ENCODE data around the gene PAMR1. TPM values are rescaled to one million over a fixed set of nuclear protein-coding genes. Genes with fewer than 3 reads are reported as not detected.

Gene PAMR1
- total and polyA plus RNA-seq, 4 experiments from 2014 or later, result not detected

DNA sequence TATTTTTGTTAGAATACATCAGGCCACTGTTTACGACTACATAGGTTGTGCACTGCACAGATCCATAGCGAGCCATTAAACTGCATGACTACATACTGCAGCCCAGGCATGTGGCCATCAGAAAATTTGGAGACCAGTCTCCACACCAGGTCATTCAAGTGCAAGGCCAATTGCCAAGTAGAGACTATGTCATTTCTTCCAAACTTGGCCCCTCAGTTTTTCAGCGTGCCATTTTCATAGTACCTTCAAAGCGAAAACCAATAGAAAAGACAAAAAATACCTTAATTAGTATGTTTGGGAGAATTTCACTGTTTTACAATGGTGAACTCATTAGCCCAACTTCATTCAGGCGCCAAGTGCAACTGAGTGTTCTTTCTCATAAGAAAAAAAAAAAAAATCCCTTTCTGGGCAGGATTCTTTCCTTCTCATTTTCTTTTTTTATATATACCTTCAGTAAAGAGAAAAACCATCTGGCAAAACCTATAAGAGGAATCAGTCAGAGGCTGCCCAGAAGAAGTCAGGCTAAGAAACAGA is 30.4 kb downstream of the PAMR1 start:
- H3K27ac ChIP-seq (ENCODE audit: low read depth, low read length), result no peak overlapping the region
- DNase-seq, result no peak
- H3K4me1 Mint-ChIP-seq, result no peaks in the 10 kb centered on the region
- no peaks in the 10 kb centered on the region for H3K9me3 ChIP-seq (ENCODE audit: control insufficient read depth in 1 of 2, low read length in 2 of 2)
- no peak overlapping the region for H3K4me3 Mint-ChIP-seq
- H3K4me3 ChIP-seq (ENCODE audit: low read length in 2 of 2), result no peak overlapping the region
- no peaks in the 10 kb centered on the region for H3K36me3 ChIP-seq (ENCODE audit: insufficient read depth, low read length)
- POLR2A ChIA-PET (ENCODE audit: partially characterized antibody), result no interaction called here
- intact Hi-C loops (cut with micrococcal nuclease), result no loop called here
- CTCF ChIA-PET (ENCODE audit: partially characterized antibody), result no interaction called here
- no peaks in the 10 kb centered on the region for H3K36me3 Mint-ChIP-seq
- H3K9me3 Mint-ChIP-seq, result peaks cover 0 to 2% (median 0%) of the 10 kb centered on the region in 8 donors
- H3K27me3 ChIP-seq (ENCODE audit: insufficient read depth, low read length), result no peaks in the 10 kb centered on the region
- no peaks in the 10 kb centered on the region for H3K4me1 ChIP-seq (ENCODE audit: insufficient read depth, low read length)
- no peak overlapping the region for H3K27ac Mint-ChIP-seq
- peaks cover 10 to 11% of the 10 kb centered on the region in 2 donors for H3K27me3 Mint-ChIP-seq

DNA sequence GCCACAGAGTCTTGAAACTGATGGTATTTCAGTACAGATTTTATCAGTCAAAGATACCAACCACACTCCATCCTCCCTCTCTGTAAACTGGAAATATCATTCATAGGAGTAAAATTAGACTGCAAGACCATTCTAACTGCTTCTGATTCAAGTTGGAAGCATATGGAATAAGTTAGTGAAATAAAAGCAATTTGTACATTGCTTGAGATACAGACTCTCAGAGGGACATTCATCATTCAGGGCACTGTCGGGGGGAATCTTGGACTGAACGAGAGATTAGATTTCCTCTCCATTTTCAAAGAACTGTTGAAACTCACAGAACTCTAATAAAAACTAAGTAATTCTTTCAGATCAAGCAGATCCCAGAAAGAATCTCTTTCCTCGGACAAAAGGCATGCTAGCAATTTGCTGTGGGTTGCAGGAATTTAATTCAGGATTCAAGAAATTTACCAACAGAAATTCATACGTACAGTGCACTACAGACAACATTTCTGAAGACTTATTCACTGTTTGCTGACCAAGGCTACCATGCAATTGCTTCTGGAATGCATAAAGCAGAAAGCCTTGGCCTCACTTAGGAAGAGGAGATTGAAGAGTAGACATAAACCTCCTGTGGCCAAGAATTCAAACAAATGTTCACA is 34.1 kb downstream of the PAMR1 start:
- H3K4me1 ChIP-seq (ENCODE audit: insufficient read depth, low read length), result no peaks in the 10 kb centered on the region
- no peak overlapping the region for H3K4me3 ChIP-seq (ENCODE audit: low read length in 2 of 2)
- H3K9me3 Mint-ChIP-seq, result peaks cover 0 to 2% (median 0%) of the 10 kb centered on the region in 8 donors
- H3K4me3 Mint-ChIP-seq, result no peak overlapping the region
- H3K27me3 Mint-ChIP-seq, result peaks cover 13 to 18% of the 10 kb centered on the region in 2 donors
- no peaks in the 10 kb centered on the region for H3K36me3 ChIP-seq (ENCODE audit: insufficient read depth, low read length)
- no peak overlapping the region for H3K27ac Mint-ChIP-seq
- POLR2A ChIA-PET (ENCODE audit: partially characterized antibody), result no interaction called here
- CTCF ChIA-PET (ENCODE audit: partially characterized antibody), result interaction anchor here (1.2 kb wide), 1 partner anchor 8 kb away, joined by 3 read pairs; no protein-coding TSS in a partner anchor
- no peaks in the 10 kb centered on the region for H3K36me3 Mint-ChIP-seq
- no peaks in the 10 kb centered on the region for H3K9me3 ChIP-seq (ENCODE audit: control insufficient read depth in 1 of 2, low read length in 2 of 2)
- no peak for DNase-seq
- intact Hi-C loops (cut with micrococcal nuclease), result no loop called here
- H3K27ac ChIP-seq (ENCODE audit: low read depth, low read length), result no peak overlapping the region
- no peaks in the 10 kb centered on the region for H3K27me3 ChIP-seq (ENCODE audit: insufficient read depth, low read length)
- H3K4me1 Mint-ChIP-seq, result no peaks in the 10 kb centered on the region

DNA sequence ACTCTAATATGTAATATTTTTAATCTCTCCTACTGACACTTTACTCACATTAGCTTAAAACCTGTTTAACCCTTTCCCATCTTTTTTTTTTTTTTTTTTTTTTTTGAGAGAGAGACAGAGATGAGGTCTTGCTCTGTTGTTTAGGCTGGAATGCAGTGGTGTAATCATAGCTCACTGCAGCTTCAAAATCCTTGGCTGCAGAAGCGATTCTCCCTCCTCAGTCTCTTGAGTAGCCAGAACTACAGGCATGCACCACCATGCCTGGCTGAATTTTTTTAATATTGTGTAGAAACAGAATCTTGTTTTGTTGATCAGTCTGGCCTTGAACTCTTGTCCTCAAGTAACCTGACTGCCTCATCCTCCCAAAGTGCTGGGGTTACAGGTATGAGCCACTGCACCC is 37.3 kb downstream of the PAMR1 start:
- H3K4me1 Mint-ChIP-seq, result no peaks in the 10 kb centered on the region
- ChIA-PET CTCF (ENCODE audit: partially characterized antibody) (interaction anchor here (0.9 to 2.8 kb wide), 8 partner anchors 9 to 1670 kb away, joined by 3 to 20 read pairs (median 6); no protein-coding TSS in a partner anchor), POLR2A (ENCODE audit: partially characterized antibody) (no interaction called here)
- no peak for DNase-seq
- intact Hi-C loops (cut with micrococcal nuclease), result loop anchor here (5.0 kb wide), 3 partner anchors 491 to 779 kb away; no protein-coding TSS in a partner anchor
- H3K27ac Mint-ChIP-seq, result no peak overlapping the region
- H3K9me3 ChIP-seq (ENCODE audit: control insufficient read depth in 1 of 2, low read length in 2 of 2), result no peaks in the 10 kb centered on the region
- peaks cover 21 to 28% of the 10 kb centered on the region in 2 donors for H3K27me3 Mint-ChIP-seq
- H3K9me3 Mint-ChIP-seq, result peaks cover 0 to 12% (median 6%) of the 10 kb centered on the region in 8 donors
- no peak overlapping the region for H3K4me3 ChIP-seq (ENCODE audit: low read length in 2 of 2)
- no peak overlapping the region for H3K27ac ChIP-seq (ENCODE audit: low read depth, low read length)
- H3K27me3 ChIP-seq (ENCODE audit: insufficient read depth, low read length), result peaks cover 15% of the 10 kb centered on the region
- no peaks in the 10 kb centered on the region for H3K4me1 ChIP-seq (ENCODE audit: insufficient read depth, low read length)
- no peaks in the 10 kb centered on the region for H3K36me3 ChIP-seq (ENCODE audit: insufficient read depth, low read length)
- H3K36me3 Mint-ChIP-seq, result peaks cover 0 to 2% of the 10 kb centered on the region in 2 donors
- no peak overlapping the region for H3K4me3 Mint-ChIP-seq

DNA sequence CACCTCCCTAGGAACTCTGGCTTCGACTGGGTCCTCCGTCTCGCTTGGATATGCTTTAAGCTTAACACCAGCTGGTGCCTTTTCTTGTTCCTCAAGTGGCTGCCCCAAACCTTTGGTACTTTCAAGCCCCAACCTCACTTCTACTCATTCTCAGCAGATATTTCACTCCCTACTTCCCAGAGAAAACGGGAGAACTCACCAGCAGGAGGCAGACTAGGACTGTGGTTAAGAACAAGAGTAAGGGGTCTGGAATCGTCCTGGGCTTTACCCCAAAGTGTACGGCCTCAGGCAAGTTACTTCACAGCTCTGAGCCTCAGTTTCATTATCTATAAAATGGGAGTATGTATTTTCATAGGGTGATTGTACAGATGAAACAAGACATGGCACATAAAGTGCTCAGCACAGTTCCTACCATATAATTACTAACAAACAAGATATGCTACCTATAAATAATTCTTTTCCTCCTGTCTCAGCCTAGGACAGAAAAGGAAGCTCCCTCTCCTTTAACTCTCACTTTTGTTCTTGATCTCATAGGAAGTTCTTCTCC is 37.8 kb downstream of the PAMR1 start:
- H3K4me1 ChIP-seq (ENCODE audit: insufficient read depth, low read length), result no peaks in the 10 kb centered on the region
- no peak overlapping the region for H3K4me3 ChIP-seq (ENCODE audit: low read length in 2 of 2)
- H3K27ac ChIP-seq (ENCODE audit: low read depth, low read length), result no peak overlapping the region
- Mint-ChIP-seq H3K27me3 (peaks cover 22 to 27% of the 10 kb centered on the region in 2 donors), H3K9me3 (peaks cover 0 to 17% (median 10%) of the 10 kb centered on the region in 8 donors), H3K27ac (no peak overlapping the region), H3K4me1 (no peaks in the 10 kb centered on the region), H3K4me3 (no peak overlapping the region), H3K36me3 (peaks cover 0 to 2% of the 10 kb centered on the region in 2 donors)
- intact Hi-C loops (cut with micrococcal nuclease), result loop anchor here (5.0 kb wide), 3 partner anchors 490 to 780 kb away; no protein-coding TSS in a partner anchor
- CTCF ChIA-PET (ENCODE audit: partially characterized antibody), result interaction anchor here (0.6 to 2.8 kb wide), 9 partner anchors 10 to 1669 kb away, joined by 3 to 20 read pairs (median 6); no protein-coding TSS in a partner anchor
- H3K9me3 ChIP-seq (ENCODE audit: control insufficient read depth in 1 of 2, low read length in 2 of 2), result no peaks in the 10 kb centered on the region
- H3K27me3 ChIP-seq (ENCODE audit: insufficient read depth, low read length), result peaks cover 15% of the 10 kb centered on the region
- DNase-seq, result no peak
- H3K36me3 ChIP-seq (ENCODE audit: insufficient read depth, low read length), result no peaks in the 10 kb centered on the region
- POLR2A ChIA-PET (ENCODE audit: partially characterized antibody), result interaction anchor here (0.6 kb wide), 1 partner anchor 561 kb away, joined by 3 read pairs; no protein-coding TSS in a partner anchor

DNA sequence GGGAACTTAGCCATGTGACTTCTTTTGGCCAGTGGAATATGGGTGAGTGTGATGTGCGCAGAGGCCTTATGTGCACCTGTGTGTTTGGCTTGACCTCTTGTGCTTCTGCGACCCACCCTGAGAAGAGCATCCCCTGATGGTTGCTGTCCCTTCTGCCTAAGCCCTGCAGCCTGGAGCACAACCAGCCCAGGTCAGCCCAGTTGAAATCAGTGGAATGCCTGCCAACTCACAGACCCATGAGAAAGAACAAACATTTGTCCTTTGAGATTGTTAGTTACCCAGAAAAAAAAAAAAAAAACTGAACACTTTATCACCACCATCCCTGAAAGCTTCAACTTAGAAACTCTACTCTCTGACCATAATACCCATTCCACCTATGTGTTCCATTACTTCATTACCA is 38.5 kb downstream of the PAMR1 start:
- ChIA-PET CTCF (ENCODE audit: partially characterized antibody) (interaction anchor here (0.6 to 2.8 kb wide), 7 partner anchors 10 to 1668 kb away, joined by 3 to 20 read pairs (median 7); no protein-coding TSS in a partner anchor), POLR2A (ENCODE audit: partially characterized antibody) (interaction anchor here (0.6 kb wide), 1 partner anchor 560 kb away, joined by 3 read pairs; no protein-coding TSS in a partner anchor)
- DNase-seq, result no peak
- no peak overlapping the region for H3K27ac ChIP-seq (ENCODE audit: low read depth, low read length)
- Mint-ChIP-seq H3K36me3 (peaks cover 0 to 2% of the 10 kb centered on the region in 2 donors), H3K9me3 (peaks cover 0 to 23% (median 17%) of the 10 kb centered on the region in 8 donors), H3K27me3 (peaks cover 28 to 33% of the 10 kb centered on the region in 2 donors), H3K27ac (no peak overlapping the region), H3K4me3 (no peak overlapping the region), H3K4me1 (no peaks in the 10 kb centered on the region)
- H3K36me3 ChIP-seq (ENCODE audit: insufficient read depth, low read length), result no peaks in the 10 kb centered on the region
- no peak overlapping the region for H3K4me3 ChIP-seq (ENCODE audit: low read length in 2 of 2)
- H3K9me3 ChIP-seq (ENCODE audit: control insufficient read depth in 1 of 2, low read length in 2 of 2), result no peaks in the 10 kb centered on the region
- intact Hi-C loops (cut with micrococcal nuclease), result loop anchor here (5.0 kb wide), 3 partner anchors 490 to 780 kb away; no protein-coding TSS in a partner anchor
- H3K27me3 ChIP-seq (ENCODE audit: insufficient read depth, low read length), result peaks cover 15% of the 10 kb centered on the region
- no peaks in the 10 kb centered on the region for H3K4me1 ChIP-seq (ENCODE audit: insufficient read depth, low read length)

DNA sequence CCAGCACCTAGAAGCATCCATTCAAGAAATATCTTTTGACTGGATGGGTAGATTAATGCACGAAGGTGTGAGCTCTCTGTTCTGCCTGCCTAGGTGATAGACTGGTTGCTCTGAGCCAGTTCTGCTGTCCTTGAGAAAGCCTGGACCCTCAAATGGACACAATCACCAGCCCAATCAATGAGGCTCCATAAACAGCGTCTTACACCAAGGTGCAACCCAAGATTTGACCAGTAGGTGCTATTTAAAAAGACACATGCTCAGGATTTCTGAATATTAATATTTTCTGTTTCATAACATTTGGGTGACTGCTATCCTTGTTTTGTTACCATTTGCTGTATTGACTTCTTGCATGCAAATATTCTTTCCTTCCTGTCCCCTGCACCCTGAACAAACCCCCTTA is 39.0 kb downstream of the PAMR1 start:
- Histone ChIP-seq H3K36me3 (ENCODE audit: insufficient read depth, low read length) (no peaks in the 10 kb centered on the region), H3K9me3 (ENCODE audit: control insufficient read depth in 1 of 2, low read length in 2 of 2) (no peaks in the 10 kb centered on the region), H3K4me3 (ENCODE audit: low read length in 2 of 2) (no peak overlapping the region), H3K4me1 (ENCODE audit: insufficient read depth, low read length) (no peaks in the 10 kb centered on the region), H3K27ac (ENCODE audit: low read depth, low read length) (no peak overlapping the region), H3K27me3 (ENCODE audit: insufficient read depth, low read length) (peaks cover 15% of the 10 kb centered on the region)
- intact Hi-C loops (cut with micrococcal nuclease), result loop anchor here (5.0 kb wide), 3 partner anchors 489 to 781 kb away; no protein-coding TSS in a partner anchor
- Mint-ChIP-seq H3K4me1 (no peaks in the 10 kb centered on the region), H3K4me3 (no peak overlapping the region), H3K27me3 (peaks cover 30 to 36% of the 10 kb centered on the region in 2 donors), H3K27ac (no peak overlapping the region), H3K9me3 (peaks cover 0 to 28% (median 20%) of the 10 kb centered on the region in 8 donors), H3K36me3 (peaks cover 0 to 2% of the 10 kb centered on the region in 2 donors)
- POLR2A ChIA-PET (ENCODE audit: partially characterized antibody), result no interaction called here
- no peak for DNase-seq
- CTCF ChIA-PET (ENCODE audit: partially characterized antibody), result interaction anchor here (0.7 to 2.8 kb wide), 9 partner anchors 10 to 900 kb away, joined by 3 to 20 read pairs (median 8); no protein-coding TSS in a partner anchor
